DND-41 (cell line): ENCODE results near the gene SWI5.

Experiments used
- EZH2 ChIP-seq: IDR thresholded peaks from 3 replicates; pipeline ENCODE4 v1.6.1; 2012; ENCODE audit warnings: borderline replicate concordance, low read depth, mild to moderate bottlenecking, moderate library complexity, low read length, inconsistent platforms; ENCODE audit not compliant: severe bottlenecking
- TF ChIP-seq, protein P1 (sequence below): IDR thresholded peaks from 2 replicates; pipeline ENCODE4 v1.5.1; 2012; ENCODE audit warnings: borderline replicate concordance, low read length, moderate library complexity, mild to moderate bottlenecking; ENCODE audit not compliant: poor library complexity, severe bottlenecking; ENCODE audit errors: extremely low read depth

DNA sequence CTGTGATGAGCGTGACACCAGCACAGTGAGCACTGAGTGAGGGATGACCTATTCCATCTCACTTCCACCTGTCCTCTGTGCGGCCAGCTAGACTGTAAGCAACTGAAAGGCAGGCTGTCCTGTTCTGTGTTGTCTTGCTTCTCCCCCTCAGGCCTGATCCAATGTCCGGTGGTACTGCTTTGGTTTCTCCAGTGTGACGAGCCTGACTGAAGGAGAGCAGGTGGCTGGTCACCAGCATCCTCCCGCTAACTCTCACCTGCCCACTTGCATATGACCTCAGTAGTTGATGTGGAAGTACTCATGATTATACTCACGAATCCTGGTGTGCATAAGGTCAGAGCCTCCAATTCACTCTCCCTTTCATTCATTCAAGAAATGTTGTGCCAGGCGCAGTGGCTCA is 61.9 kb downstream of the SWI5 start:
- TF ChIP-seq, protein P1, sequence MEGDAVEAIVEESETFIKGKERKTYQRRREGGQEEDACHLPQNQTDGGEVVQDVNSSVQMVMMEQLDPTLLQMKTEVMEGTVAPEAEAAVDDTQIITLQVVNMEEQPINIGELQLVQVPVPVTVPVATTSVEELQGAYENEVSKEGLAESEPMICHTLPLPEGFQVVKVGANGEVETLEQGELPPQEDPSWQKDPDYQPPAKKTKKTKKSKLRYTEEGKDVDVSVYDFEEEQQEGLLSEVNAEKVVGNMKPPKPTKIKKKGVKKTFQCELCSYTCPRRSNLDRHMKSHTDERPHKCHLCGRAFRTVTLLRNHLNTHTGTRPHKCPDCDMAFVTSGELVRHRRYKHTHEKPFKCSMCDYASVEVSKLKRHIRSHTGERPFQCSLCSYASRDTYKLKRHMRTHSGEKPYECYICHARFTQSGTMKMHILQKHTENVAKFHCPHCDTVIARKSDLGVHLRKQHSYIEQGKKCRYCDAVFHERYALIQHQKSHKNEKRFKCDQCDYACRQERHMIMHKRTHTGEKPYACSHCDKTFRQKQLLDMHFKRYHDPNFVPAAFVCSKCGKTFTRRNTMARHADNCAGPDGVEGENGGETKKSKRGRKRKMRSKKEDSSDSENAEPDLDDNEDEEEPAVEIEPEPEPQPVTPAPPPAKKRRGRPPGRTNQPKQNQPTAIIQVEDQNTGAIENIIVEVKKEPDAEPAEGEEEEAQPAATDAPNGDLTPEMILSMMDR = no peak
- TF ChIP-seq EZH2 = no peak
